ENCODE measurements around the gene DDB1.

Gene DDB1

GRCh38 chr11:61334434-61335354 is 1.8 kb upstream of the DDB1 start:
- no peak for DNase-seq

- DNase-seq = no peak
These were observed 887 bp upstream of the DDB1 start for GRCh38 chr11:61333550-61334433.

- no peak for DNase-seq
These were observed 566 bp downstream of the DDB1 start for GRCh38 chr11:61332281-61332796.

- DNase-seq = no peak
These were observed 1.3 kb downstream of the DDB1 start for GRCh38 chr11:61331651-61332050.

GRCh38 chr11:61329871-61330270 is 3.0 kb downstream of the DDB1 start:
- DNase-seq = no peak

- DNase-seq = no peak
These were observed 4.6 kb downstream of the DDB1 start for GRCh38 chr11:61328351-61328750.

- no peak for DNase-seq
These were observed 5.2 kb downstream of the DDB1 start for GRCh38 chr11:61327669-61328071.

GRCh38 chr11:61325649-61326414 is 7.1 kb downstream of the DDB1 start:
- DNase-seq = no peak

- DNase-seq = no peak
These were observed 17.6 kb downstream of the DDB1 start for GRCh38 chr11:61315260-61315659.

GRCh38 chr11:61310749-61311148 is 22.2 kb downstream of the DDB1 start:
- DNase-seq = no peak

- DNase-seq = no peak
These were observed 23.2 kb downstream of the DDB1 start for GRCh38 chr11:61309739-61310138.

- no peak for DNase-seq
These were observed 23.8 kb downstream of the DDB1 start for GRCh38 chr11:61309141-61309540.

GRCh38 chr11:61307354-61307753 is 25.6 kb downstream of the DDB1 start:
- no peak for DNase-seq

GRCh38 chr11:61306221-61306620 is 26.7 kb downstream of the DDB1 start:
- DNase-seq = no peak

GRCh38 chr11:61305417-61305816 is 27.5 kb downstream of the DDB1 start:
- no peak for DNase-seq

- no peak for DNase-seq
These were observed 29.2 kb downstream of the DDB1 start for GRCh38 chr11:61303725-61304124.

GRCh38 chr11:61302550-61302949 is 30.4 kb downstream of the DDB1 start:
- DNase-seq = no peak

GRCh38 chr11:61298663-61299244 is 34.2 kb downstream of the DDB1 start:
- DNase-seq = no peak

- DNase-seq = no peak
These were observed 35.2 kb downstream of the DDB1 start for GRCh38 chr11:61297746-61298145.

GRCh38 chr11:61297341-61297740 is 35.6 kb downstream of the DDB1 start:
- no peak for DNase-seq

GRCh38 chr11:61295596-61295926 is 37.3 kb downstream of the DDB1 start:
- DNase-seq = no peak
